IPS-NIHi7 (cell line): ENCODE data around the gene RASSF5.

Experiments
- DNase-seq: peaks from one replicate; pipeline ENCODE4 v3.0.0; 2012; ENCODE audit warnings: mixed read lengths; ENCODE audit errors: extremely low spot score

RASSF5 gene

DNA sequence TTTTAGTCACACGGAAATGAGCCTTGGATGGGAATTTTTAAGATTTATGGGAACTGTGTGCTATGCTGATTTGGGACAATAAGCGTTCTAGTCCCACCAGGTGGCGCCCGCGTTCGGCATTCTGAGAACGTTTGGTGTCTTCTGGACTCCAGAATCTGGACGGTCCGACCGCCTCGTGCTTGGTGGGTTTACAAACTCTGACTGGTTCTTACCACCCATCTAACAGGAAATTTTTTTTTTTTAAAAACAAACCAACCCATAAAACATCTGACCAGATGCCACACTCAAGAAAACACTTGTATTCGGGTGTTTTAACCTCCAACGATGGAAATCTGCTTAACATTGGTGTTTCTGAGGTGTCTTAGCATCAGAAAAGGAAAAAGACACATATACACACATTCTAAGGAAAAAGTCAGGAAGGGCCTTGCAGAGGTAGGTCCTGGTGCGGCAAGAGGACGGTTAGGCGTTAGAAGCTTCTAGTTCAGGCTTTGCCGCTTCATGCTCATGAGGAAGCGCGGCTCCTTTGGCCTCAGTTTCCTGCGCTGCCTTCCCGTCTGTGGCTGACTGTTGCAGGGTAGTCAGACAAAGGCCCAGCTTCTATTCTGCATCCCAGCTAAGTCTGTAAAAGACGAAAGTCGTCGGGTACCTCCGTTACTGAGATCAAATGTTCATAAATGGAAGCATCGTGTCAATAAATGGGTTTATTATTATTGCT, 127.2 kb downstream of the RASSF5 start:
- DNase-seq: peak; percentile 52

DNA sequence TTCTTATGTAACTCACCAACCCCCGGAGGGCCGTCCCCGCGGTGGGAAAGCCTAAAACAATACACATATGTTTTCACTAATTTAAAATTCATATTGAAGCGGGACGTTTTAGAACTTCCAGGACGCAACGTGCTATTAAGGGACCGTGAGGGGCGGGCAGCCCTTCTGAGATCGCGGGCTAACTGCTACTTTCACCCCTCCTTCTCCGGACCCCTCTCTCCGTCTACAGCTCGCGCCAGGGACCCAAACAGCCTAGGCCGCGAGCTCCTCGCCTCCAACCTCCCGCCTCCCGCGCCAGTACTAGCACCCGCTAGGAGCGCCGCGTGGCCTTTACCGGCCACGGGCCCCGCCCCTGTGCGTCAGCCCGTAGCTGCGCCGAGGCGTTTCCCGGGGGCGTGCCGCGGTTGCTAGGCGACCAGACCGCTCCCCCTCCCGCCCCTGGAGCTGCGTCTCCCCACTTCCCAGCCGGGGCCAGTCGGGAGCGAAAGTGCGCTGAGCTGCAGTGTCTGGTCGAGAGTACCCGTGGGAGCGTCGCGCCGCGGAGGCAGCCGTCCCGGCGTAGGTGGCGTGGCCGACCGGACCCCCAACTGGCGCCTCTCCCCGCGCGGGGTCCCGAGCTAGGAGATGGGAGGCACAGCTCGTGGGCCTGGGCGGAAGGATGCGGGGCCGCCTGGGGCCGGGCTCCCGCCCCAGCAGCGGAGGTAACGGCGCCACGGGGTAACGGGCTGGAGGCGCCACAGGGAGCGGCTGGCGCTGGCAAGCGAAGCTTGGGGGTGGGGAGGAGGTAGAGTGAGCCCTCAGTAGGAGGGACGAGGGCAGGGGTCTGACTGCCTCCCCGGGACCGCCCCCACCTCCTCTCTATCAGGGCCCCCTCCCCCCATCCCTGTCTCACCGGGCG, 128.0 kb downstream of the RASSF5 start, which contains the start of gene DYRK3:
Gene DYRK3, plus strand, starts transcription at position 457 of the 898 bp plus-strand sequence. Its CDS starts 168 bp downstream, at position 625.
- peak; percentile 94 for DNase-seq

DNA sequence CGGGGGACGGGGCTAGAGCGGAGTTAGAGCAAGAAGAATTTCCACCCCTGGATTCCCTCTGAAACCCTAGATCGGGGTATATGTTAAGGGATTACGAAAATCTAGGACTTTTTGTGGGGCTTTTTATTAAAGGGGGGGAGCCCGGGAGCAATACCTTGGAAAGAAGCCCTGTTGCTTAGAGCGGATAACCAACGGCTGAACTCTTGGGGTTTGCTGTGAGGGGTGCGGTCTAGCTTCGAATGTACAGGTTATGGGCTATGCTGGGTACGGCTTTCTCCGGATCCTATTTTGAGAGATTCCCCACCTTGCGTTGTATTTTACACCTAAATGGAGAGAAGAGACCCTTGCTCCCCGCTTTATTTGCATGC, 128.6 kb downstream of the RASSF5 start:
- DNase-seq: no peak

DNA sequence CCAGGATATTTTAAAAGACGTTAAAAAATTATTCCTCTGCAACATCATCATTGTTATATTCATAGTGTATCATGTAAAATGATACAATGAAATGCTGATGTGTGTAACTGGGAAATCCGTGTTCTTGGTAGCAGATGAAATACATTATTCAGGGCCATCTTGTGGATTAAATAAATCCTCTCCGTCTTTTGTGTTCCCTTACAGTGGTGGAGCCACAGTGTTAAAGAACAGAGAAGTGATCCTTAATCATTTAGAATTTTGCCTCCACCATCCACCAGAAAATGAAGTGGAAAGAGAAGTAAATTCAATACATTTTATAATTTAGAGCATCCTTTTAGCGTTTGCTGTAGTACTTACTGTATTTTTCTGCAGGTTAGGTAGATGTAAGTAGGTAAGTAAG, 129.3 kb downstream of the RASSF5 start:
- DNase-seq: no peak

GRCh38 chr1:206637605-206638004, 130.3 kb downstream of the RASSF5 start:
- no peak for DNase-seq
